ENCODE measurements around the gene TKTL2.
A peak's percentile ranks its signal among the peaks of the same experiment; 100 is the strongest.

Gene TKTL2

DNA sequence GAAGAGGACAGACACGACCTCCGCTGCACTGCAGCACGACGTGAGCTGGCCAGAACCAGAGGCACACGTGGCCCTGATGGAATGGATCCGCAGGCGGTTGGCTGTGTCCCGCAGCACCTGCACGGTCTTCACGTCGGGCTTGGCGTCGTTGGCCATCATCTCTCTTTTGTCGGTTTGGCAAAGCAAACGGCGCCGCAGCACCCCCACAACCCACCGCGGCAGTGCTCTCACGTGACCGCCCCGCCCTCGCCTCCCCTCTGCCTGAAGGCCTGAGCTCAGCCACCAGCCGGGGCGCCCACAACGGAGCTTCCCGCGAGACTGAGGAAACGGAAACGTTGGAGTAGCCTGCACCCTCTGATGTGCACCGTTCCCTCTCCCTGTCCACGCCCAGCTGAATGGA, at the start of gene TKTL2:
TSS of gene TKTL2 (minus strand) at position 179 of the 400 bp plus-strand sequence. CDS start at position 159, 20 bp downstream.
- Mint-ChIP-seq H3K36me3 (no peaks in the 10 kb centered on the region), H3K4me1 (no peaks in the 10 kb centered on the region), H3K27me3 (no peaks in the 10 kb centered on the region), H3K27ac (no peak within 1 kb of the TSS), H3K9me3 (no peaks in the 10 kb centered on the region), H3K4me3 (no peak within 1 kb of the TSS)
- ATAC-seq (ENCODE audit: low read depth) (no peak), DNase-seq (ENCODE audit: low spot score in 2 of 2) (no peak)

GRCh38 chr4:163515198-163515597, 41.6 kb upstream of the TKTL2 start:
- ATAC-seq (ENCODE audit: low read depth) (no peak), DNase-seq (ENCODE audit: low spot score in 2 of 2) (no peak)
- H3K4me3 Mint-ChIP-seq = no peak overlapping the region
- H3K27ac Mint-ChIP-seq = peak overlapping the region; percentile 36
- no peaks in the 10 kb centered on the region for H3K27me3 Mint-ChIP-seq
- peaks cover 7% of the 10 kb centered on the region for H3K4me1 Mint-ChIP-seq
- peaks cover 36% of the 10 kb centered on the region for H3K36me3 Mint-ChIP-seq
- no peaks in the 10 kb centered on the region for H3K9me3 Mint-ChIP-seq

- no peak overlapping the region for H3K4me3 Mint-ChIP-seq
- H3K27me3 Mint-ChIP-seq = no peaks in the 10 kb centered on the region
- H3K9me3 Mint-ChIP-seq = no peaks in the 10 kb centered on the region
- H3K27ac Mint-ChIP-seq = peak overlapping the region; percentile 9
- ATAC-seq (ENCODE audit: low read depth) = no peak
- peaks cover 17% of the 10 kb centered on the region for H3K36me3 Mint-ChIP-seq
- peaks cover 39% of the 10 kb centered on the region for H3K4me1 Mint-ChIP-seq
- DNase-seq (ENCODE audit: low spot score in 2 of 2) = no peak
Observed at GRCh38 chr4:163505374-163505773, 31.8 kb upstream of the TKTL2 start.

DNA sequence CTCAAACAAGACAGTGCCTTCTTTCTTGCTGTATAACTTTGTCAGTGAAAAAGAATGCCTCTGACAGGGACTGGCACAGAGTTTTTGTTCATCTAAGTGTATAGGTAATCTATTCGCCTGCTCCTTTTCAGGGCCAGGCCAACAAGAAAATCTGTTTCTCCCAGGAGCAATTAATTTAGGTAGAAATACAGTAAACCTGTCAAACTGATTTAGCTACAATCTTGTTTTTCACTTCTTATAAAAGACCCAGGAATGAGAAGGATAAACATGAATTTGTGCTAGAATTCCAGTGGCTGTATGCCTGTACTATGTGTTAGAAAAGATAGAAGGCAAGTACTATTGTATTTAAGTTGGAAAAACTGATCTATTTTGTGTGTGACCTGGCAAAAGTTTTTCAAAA, 27.0 kb upstream of the TKTL2 start:
- no peak overlapping the region for H3K4me3 Mint-ChIP-seq
- no peaks in the 10 kb centered on the region for H3K9me3 Mint-ChIP-seq
- peaks cover 50% of the 10 kb centered on the region for H3K4me1 Mint-ChIP-seq
- no peaks in the 10 kb centered on the region for H3K27me3 Mint-ChIP-seq
- ATAC-seq (ENCODE audit: low read depth) (no peak), DNase-seq (ENCODE audit: low spot score in 2 of 2) (no peak)
- no peak overlapping the region for H3K27ac Mint-ChIP-seq
- H3K36me3 Mint-ChIP-seq = peaks cover 6% of the 10 kb centered on the region

DNA sequence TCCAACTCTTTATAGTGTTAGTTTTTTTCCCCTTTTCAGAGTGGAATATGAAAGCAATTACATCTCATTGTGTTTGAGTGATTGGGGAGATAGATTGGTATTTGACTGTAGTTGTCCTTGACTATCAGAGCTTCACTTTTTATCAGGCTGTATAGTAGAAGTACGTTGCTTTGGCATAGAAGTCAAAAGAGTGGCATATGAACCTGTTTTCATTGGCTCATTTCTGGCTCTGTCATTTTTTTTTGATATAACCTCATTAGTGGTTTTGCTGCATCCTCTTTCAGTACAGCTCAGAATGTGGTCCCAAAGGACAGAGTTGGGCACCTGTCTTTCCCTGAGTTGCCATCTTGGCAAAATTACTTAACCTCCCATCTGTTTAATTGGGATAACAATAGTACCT, 22.3 kb upstream of the TKTL2 start:
- ATAC-seq (ENCODE audit: low read depth) = peak; percentile 46
- Mint-ChIP-seq H3K27me3 (no peaks in the 10 kb centered on the region), H3K27ac (peak overlapping the region; percentile 99), H3K4me1 (peaks cover 32% of the 10 kb centered on the region), H3K4me3 (peak overlapping the region; percentile 88), H3K36me3 (peaks cover 3% of the 10 kb centered on the region), H3K9me3 (no peaks in the 10 kb centered on the region)
- DNase-seq (ENCODE audit: low spot score in 2 of 2) = peak in 1 of 2 donors; percentile 23

DNA sequence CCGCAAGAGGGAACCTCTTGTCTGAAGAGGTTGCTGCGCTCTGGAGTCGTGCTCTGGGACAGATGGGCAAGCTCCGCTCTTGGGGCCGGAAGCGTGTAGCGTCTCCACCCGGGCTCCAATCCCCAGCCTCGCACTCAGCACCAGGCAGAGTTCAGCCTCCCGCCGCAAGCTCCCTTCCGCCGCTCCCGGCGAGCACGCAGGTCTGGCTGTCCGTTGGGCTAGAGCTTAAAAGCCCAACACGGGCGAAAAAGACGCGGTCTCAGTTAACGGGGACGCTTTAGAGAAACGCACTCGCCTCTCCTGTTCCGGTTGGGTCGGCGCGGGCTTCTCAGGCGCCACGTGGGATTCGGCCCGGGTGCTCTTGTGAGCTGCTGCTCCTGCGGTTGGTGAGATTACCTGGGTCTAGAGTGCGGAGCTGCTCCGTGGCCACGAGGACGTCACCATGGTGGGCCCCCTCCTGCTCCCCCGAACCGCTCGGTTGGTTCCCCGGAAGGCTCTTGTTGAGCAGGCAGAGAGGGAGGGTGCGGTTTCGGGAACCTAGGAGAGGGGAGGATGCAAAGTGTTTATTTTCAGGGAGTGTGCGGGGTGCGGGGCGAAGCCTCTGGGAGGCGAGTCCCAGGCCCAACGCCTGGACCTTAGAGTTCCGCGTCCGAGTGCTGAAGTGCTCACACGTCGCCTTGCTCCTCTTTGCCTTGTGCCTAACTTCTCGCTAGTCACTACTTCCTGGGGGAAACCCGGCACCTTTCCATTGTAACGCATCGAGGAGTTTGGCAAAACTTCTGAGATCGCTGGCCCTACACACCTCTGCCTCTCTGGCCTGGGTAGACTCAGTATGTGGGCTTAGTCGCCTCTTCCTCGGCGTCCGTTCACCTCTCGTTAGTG, 21.0 kb upstream of the TKTL2 start, which contains the start of gene TMA16:
TSS of gene TMA16 (plus strand) at position 331 of the 882 bp plus-strand sequence. CDS start at position 443, 112 bp downstream.
- Mint-ChIP-seq H3K36me3 (peaks cover 3% of the 10 kb centered on the region), H3K9me3 (no peaks in the 10 kb centered on the region), H3K4me3 (peak within 1 kb of the TSS; percentile 99), H3K27me3 (no peaks in the 10 kb centered on the region), H3K4me1 (peaks cover 27% of the 10 kb centered on the region), H3K27ac (peak within 1 kb of the TSS; percentile 99)
- ATAC-seq (ENCODE audit: low read depth) (peak; percentile 73), DNase-seq (ENCODE audit: low spot score in 2 of 2) (peak; percentile 73 to 80)

- H3K9me3 Mint-ChIP-seq = no peaks in the 10 kb centered on the region
- H3K36me3 Mint-ChIP-seq = peaks cover 3% of the 10 kb centered on the region
Observed at GRCh38 chr4:163493643-163494359, 20.2 kb upstream of the TKTL2 start.

DNA sequence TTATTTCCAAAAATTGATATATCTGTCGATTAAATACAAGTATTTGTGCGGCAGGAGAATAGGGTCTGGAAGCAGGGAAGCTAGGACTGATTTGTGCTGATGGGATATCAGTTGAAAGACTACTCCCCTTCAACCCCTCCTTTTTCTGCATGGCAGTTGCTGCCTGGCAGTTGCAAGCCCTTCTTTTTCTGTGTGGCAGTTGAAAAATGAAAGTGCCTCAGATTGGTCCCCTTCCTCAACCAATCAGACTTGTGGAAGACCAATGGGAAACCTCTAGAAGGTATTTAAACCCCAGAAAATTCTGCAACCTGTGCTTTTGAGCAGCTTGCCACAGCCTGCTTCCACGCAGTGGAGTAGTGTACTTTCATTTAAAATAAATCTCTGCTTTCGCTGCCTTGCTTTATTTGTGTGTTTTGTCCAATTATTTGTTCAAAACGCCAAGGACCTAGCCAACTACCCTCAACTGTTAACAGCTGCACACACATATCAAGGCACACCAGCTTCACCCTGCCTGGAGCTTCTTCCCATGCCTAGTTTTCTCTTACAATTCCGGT, 19.5 kb upstream of the TKTL2 start:
- Mint-ChIP-seq H3K9me3 (no peaks in the 10 kb centered on the region), H3K36me3 (peaks cover 3% of the 10 kb centered on the region)

More at GRCh38 chr4:163493643-163494359, 20.2 kb upstream of the TKTL2 start:
- Mint-ChIP-seq H3K27ac (peak overlapping the region; percentile 99), H3K27me3 (no peaks in the 10 kb centered on the region), H3K4me1 (peaks cover 27% of the 10 kb centered on the region), H3K4me3 (peak overlapping the region; percentile 99)
- ATAC-seq (ENCODE audit: low read depth) (peak; percentile 32), DNase-seq (ENCODE audit: low spot score in 2 of 2) (peak; percentile 33 to 34)

GRCh38 chr4:163489929-163490328, 16.4 kb upstream of the TKTL2 start:
- no peak for DNase-seq (ENCODE audit: low spot score in 2 of 2)
- Mint-ChIP-seq H3K27ac (peak overlapping the region; percentile 14), H3K27me3 (no peaks in the 10 kb centered on the region), H3K9me3 (no peaks in the 10 kb centered on the region), H3K4me1 (peaks cover 16% of the 10 kb centered on the region), H3K4me3 (no peak overlapping the region), H3K36me3 (no peaks in the 10 kb centered on the region)
- no peak for ATAC-seq (ENCODE audit: low read depth)

More for the DNA sequence above, 19.5 kb upstream of the TKTL2 start:
- H3K4me1 Mint-ChIP-seq = peaks cover 31% of the 10 kb centered on the region
- no peak for DNase-seq (ENCODE audit: low spot score in 2 of 2)
- H3K4me3 Mint-ChIP-seq = no peak overlapping the region
- H3K27me3 Mint-ChIP-seq = no peaks in the 10 kb centered on the region
- ATAC-seq (ENCODE audit: low read depth) = no peak
- peak overlapping the region; percentile 99 for H3K27ac Mint-ChIP-seq

GRCh38 chr4:163486321-163486720, 12.8 kb upstream of the TKTL2 start:
- no peaks in the 10 kb centered on the region for H3K27me3 Mint-ChIP-seq
- H3K36me3 Mint-ChIP-seq = no peaks in the 10 kb centered on the region
- no peak overlapping the region for H3K4me3 Mint-ChIP-seq
- H3K9me3 Mint-ChIP-seq = no peaks in the 10 kb centered on the region
- no peak overlapping the region for H3K27ac Mint-ChIP-seq
- H3K4me1 Mint-ChIP-seq = peaks cover 14% of the 10 kb centered on the region
- no peak for ATAC-seq (ENCODE audit: low read depth)
- DNase-seq (ENCODE audit: low spot score in 2 of 2) = no peak

DNA sequence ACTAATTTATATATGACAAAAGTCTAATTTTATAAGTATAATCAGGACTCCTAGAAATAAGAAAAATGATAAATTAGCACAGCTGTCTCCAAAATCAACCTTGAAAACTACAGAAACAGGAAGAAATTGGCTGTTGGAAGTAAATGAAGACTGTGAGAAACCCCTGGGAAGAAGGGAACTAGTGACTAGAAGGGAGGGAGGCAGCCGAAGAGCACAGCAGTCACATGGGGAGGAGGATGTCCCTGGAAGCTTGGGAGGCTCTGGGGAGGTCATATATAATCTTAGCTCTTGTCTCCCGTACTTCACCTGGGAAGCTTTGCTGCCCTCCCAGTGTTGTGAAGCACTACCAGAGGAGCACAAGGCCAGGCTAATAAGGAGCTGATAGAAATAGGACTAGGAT, 12.0 kb upstream of the TKTL2 start:
- Mint-ChIP-seq H3K27me3 (no peaks in the 10 kb centered on the region), H3K9me3 (no peaks in the 10 kb centered on the region), H3K4me1 (peaks cover 14% of the 10 kb centered on the region), H3K4me3 (no peak overlapping the region), H3K36me3 (no peaks in the 10 kb centered on the region), H3K27ac (no peak overlapping the region)
- DNase-seq (ENCODE audit: low spot score in 2 of 2) (no peak), ATAC-seq (ENCODE audit: low read depth) (no peak)

GRCh38 chr4:163484906-163485305, 11.4 kb upstream of the TKTL2 start:
- ATAC-seq (ENCODE audit: low read depth) (peak; percentile 62), DNase-seq (ENCODE audit: low spot score in 2 of 2) (peak; percentile 50 to 62)
- H3K36me3 Mint-ChIP-seq = no peaks in the 10 kb centered on the region
- H3K4me3 Mint-ChIP-seq = no peak overlapping the region
- H3K27me3 Mint-ChIP-seq = no peaks in the 10 kb centered on the region
- H3K4me1 Mint-ChIP-seq = peaks cover 14% of the 10 kb centered on the region
- no peaks in the 10 kb centered on the region for H3K9me3 Mint-ChIP-seq
- no peak overlapping the region for H3K27ac Mint-ChIP-seq

- ATAC-seq (ENCODE audit: low read depth) = peak; percentile 83
- peaks cover 6% of the 10 kb centered on the region for H3K4me1 Mint-ChIP-seq
- no peaks in the 10 kb centered on the region for H3K36me3 Mint-ChIP-seq
- no peaks in the 10 kb centered on the region for H3K27me3 Mint-ChIP-seq
- DNase-seq (ENCODE audit: low spot score in 2 of 2) = peak in 1 of 2 donors; percentile 11
- H3K9me3 Mint-ChIP-seq = no peaks in the 10 kb centered on the region
- peak overlapping the region; percentile 57 for H3K4me3 Mint-ChIP-seq
- no peak overlapping the region for H3K27ac Mint-ChIP-seq
Observed at GRCh38 chr4:163482190-163482589, 8.6 kb upstream of the TKTL2 start.
